Activated naive CD4-positive, alpha-beta T cell treated with anti-CD3 and anti-CD28 coated beads, Interleukin-2, amount 50 U/mL, for 72 hours (primary cell): Measurements from ENCODE around the gene ZFAND2B. TPM values are rescaled to one million over a fixed set of nuclear protein-coding genes. Genes with fewer than 3 reads are reported as not detected.

Source experiments
- ATAC-seq, 2 donors: fragments of 150-1000 bp; cut with Tn5 transposase; 2 replicates each; pipeline ENCODE4 v1.10.0; 2021; ENCODE audit warnings: mild to moderate bottlenecking in 2 of 2, moderate library complexity in 2 of 2
- DNase-seq, 2 donors: peaks; one replicate each; pipeline ENCODE4 v3.0.0; 2021 to 2022; ENCODE audit warnings: low spot score in 2 of 2
- H3K27ac Mint-ChIP-seq, 2 donors: one replicate each; pipeline ENCODE4 v1.8.0; 2022; ENCODE audit warnings: mild to moderate bottlenecking in 2 of 2, mixed read lengths in 2 of 2
- H3K36me3 Mint-ChIP-seq, 2 donors: one replicate each; pipeline ENCODE4 v1.8.0; 2022; ENCODE audit warnings: mixed read lengths in 2 of 2
- H3K9me3 Mint-ChIP-seq, 2 donors: one replicate each; pipeline ENCODE4 v1.8.0; 2022; ENCODE audit warnings: mixed read lengths in 2 of 2
- total RNA-seq, 2 donors: library from RNA; stranded (reverse); gene quantifications; one replicate each; pipeline ENCODE4 v1.2.3, GENCODE V29; 2022

ZFAND2B gene
- total RNA-seq, 2 donors from 2014 or later = 25.6 to 66.5 TPM

GRCh38 chr2:219221957-219222518 lies 15.5 kb downstream of the ZFAND2B start:
- Mint-ChIP-seq H3K36me3 (peaks cover 23 to 29% of the 10 kb centered on the region in 2 donors), H3K27ac (no peak overlapping the region), H3K9me3 (no peaks in the 10 kb centered on the region)
- ATAC-seq = no peak
- DNase-seq = no peak

GRCh38 chr2:219223831-219224610 lies 17.4 kb downstream of the ZFAND2B start:
- ATAC-seq (no peak), DNase-seq (no peak)
- Mint-ChIP-seq H3K27ac (no peak overlapping the region), H3K36me3 (peaks cover 29% of the 10 kb centered on the region in 2 donors), H3K9me3 (no peaks in the 10 kb centered on the region)

DNA sequence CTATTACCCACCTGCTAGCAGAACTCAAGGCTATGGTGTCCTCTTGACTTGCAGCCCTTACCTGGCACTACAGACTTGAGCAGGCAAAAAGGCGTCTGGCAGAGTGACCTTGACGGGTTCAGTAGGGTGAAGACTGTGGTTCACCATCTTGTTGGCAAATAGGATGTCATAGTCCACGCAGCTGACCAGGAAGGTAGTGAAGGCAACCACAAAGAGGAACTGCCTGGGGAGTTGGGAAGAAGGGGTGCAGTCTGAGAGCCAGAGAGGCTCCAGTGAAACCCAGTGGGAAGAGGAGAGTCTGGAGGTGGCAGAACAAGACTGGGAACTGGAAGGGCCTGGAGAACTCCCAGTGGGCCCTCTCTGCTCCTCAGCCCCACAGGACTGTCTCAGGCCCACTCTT lies 18.8 kb downstream of the ZFAND2B start:
- H3K9me3 Mint-ChIP-seq = no peaks in the 10 kb centered on the region
- peak overlapping the region in 1 of 2 donors; percentile 10 for H3K27ac Mint-ChIP-seq
- DNase-seq (no peak), ATAC-seq (no peak)
- peaks cover 34% of the 10 kb centered on the region in 2 donors for H3K36me3 Mint-ChIP-seq

GRCh38 chr2:219228041-219228910 lies 21.7 kb downstream of the ZFAND2B start:
- peaks cover 42 to 64% of the 10 kb centered on the region in 2 donors for H3K36me3 Mint-ChIP-seq
- DNase-seq = no peak
- H3K9me3 Mint-ChIP-seq = no peaks in the 10 kb centered on the region
- ATAC-seq = no peak
- peak overlapping the region; percentile 68 to 93 for H3K27ac Mint-ChIP-seq

DNA sequence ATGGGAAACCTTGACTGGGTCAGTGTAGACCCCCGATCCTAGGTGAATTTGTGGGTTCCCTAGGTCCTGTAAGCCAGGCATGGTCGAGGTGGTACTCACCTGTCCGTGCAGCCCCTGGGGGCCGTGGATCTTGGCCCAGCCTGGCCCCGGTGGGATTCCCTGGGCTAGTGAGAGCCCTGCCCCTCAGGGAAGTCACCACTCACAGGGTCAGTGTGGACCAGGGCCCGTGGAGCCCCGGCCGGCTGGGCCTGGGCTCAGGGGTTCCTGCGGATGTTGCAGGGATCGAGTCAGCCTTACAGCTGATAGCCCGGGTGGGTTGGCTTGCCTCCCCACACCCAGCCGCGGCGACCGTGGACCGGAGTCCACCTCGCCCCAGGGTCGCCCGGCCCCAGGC lies 22.3 kb downstream of the ZFAND2B start:
- ATAC-seq = no peak
- H3K36me3 Mint-ChIP-seq = peaks cover 41 to 69% of the 10 kb centered on the region in 2 donors

DNA sequence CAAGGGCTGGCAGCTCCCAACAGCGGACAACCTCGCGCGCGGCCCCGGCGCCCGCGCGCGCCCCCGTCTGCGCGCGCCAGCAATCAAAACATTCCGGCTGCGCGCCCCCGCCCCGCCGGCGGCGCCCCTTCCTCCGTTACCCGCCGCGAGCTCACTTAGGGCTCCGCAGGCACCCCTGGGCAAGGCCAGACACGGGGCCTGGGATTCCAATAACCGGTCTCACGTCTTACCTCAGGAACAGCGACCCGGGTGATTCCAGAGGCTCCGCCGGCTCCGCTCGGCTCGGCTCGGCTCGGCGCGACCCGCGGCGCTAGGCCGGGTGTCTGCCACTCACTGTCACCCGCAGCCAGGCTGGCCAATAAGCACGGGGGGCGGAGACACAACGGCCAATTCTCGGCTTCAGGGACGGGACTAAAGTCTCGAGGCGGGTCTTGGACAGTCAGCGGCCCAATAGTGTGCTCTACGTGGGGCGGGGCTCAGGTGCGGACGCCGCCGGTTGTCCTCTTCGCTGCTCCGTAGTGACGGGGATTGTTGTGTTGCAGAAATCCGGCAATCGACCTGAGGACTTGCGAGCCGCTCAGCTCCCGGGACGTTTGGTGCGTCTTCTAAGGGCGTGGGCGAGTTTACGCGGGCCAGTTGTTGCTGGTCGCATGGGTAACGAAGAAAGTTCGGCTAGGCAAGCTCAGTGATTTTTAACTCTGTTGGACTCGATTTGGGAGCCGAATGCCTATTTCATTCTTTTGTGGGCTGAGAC lies 22.9 kb downstream of the ZFAND2B start, which contains the start of the genes ANKZF1 and ATG9A:
ANKZF1 (plus strand) TSS at position 502 of the 754 bp plus-strand sequence. CDS start 452 bp downstream, outside the sequence.
ATG9A (minus strand) TSS at position 332 of the 754 bp plus-strand sequence. CDS start 1,612 bp downstream, outside the sequence.
- DNase-seq (peak; percentile 98 to 99), ATAC-seq (peak; percentile 97 to 98)
- Mint-ChIP-seq H3K27ac (peak within 1 kb of the TSS; percentile 93 to 95), H3K36me3 (peaks cover 41 to 73% of the 10 kb centered on the region in 2 donors), H3K9me3 (no peaks in the 10 kb centered on the region)

More for the DNA sequence above, 22.3 kb downstream of the ZFAND2B start:
- DNase-seq = no peak
- H3K9me3 Mint-ChIP-seq = no peaks in the 10 kb centered on the region
- peak overlapping the region; percentile 68 to 93 for H3K27ac Mint-ChIP-seq

GRCh38 chr2:219230059-219230540 lies 23.5 kb downstream of the ZFAND2B start:
- DNase-seq (peak; percentile 56 to 64), ATAC-seq (peak; percentile 14 to 47)
- peaks cover 39 to 70% of the 10 kb centered on the region in 2 donors for H3K36me3 Mint-ChIP-seq
- H3K27ac Mint-ChIP-seq = peak overlapping the region; percentile 93 to 95
- no peaks in the 10 kb centered on the region for H3K9me3 Mint-ChIP-seq

- Mint-ChIP-seq H3K36me3 (peaks cover 48 to 66% of the 10 kb centered on the region in 2 donors), H3K9me3 (no peaks in the 10 kb centered on the region), H3K27ac (peak overlapping the region; percentile 13 to 60)
- no peak for ATAC-seq
- DNase-seq = no peak
These were observed 27.7 kb downstream of the ZFAND2B start for GRCh38 chr2:219234331-219234730.

DNA sequence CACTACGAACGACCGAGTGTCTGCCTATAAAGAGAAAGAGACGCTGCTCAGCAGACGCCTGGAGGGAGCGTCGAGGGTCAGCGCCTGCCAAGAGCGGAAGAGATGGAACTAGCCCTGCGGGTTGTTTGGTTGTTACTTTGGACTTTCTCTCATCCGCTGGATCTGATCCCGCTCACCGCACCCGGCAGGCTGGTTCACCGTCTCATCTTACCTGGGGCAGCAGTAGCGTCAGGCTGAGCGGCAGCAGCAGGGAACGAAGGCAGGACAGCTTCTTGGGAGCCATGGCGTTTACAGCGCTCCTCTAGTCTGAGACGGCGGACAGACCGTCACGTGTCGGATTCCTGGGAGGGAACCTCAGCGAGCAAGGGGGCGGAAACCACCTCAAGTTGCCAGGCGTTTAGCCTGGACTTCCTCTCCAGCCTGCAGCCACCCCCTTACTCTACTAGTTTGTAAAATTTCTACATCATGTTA lies 36.7 kb downstream of the ZFAND2B start:
- Mint-ChIP-seq H3K36me3 (peaks cover 0 to 6% of the 10 kb centered on the region in 2 donors), H3K9me3 (no peaks in the 10 kb centered on the region), H3K27ac (no peak overlapping the region)
- DNase-seq (no peak), ATAC-seq (no peak)

DNA sequence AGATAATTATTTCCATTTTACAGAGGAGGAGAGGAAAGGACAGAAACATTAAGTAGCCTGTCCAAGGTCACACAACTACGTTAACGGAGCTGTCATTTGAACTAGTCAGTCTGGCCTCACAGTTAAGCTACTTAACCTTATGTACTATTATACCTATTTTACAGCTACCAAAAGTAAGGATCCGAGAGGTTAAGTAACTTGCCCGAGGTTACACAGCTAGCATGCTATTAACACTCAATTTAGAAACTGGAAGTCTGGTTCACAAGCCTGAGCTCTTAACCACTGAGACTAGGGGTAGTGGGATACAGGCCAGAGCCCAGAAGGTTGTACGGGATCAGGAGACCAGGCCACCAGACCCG lies 38.2 kb downstream of the ZFAND2B start:
- peaks cover under 1 to 12% of the 10 kb centered on the region in 2 donors for H3K36me3 Mint-ChIP-seq
- DNase-seq (no peak), ATAC-seq (no peak)
- H3K27ac Mint-ChIP-seq = peak overlapping the region; percentile 97 to 99
- H3K9me3 Mint-ChIP-seq = no peaks in the 10 kb centered on the region

DNA sequence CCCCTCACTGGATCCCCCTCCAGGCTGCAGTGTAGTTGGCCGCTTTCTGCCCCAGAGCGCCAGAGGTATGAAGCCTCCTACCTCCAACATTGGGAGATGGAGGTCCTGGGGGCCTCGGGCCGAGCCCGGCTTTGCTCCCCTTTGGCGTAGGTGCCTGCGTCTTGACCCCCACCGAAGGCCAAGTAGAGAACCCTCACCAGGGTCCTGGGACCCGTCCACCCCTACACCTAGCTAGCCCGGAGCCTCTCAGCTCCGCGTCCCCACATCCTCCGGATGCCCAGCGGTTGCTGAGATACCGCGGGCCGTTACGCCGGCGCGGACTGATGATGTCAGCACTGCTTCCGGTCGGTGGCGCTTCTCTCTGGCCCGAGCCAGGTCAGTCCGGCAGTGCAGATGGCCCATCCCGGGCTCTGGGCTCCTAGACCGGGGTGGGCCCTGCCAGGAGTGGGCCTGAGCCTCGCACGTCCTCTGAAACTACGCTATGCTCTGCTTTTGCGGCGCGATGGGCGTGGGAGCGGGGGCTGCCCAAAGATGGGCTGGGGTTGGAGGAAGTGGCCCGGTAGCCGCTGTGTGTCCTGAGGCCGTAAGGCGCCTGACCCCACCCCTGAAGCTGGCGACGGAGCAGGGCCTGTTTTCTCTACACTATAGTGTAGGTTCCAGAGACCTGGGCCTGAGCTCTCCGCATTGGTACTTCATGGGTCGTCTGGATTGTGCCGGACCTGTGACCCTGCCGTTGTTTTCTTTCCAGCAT lies 38.7 kb downstream of the ZFAND2B start, which contains the start of the genes GLB1L and STK16:
GLB1L (minus strand) TSS at position 297 of the 751 bp plus-strand sequence. CDS start 1,871 bp downstream, outside the sequence.
STK16 (plus strand) TSS at position 332 of the 751 bp plus-strand sequence. CDS start 521 bp downstream, outside the sequence.
- no peaks in the 10 kb centered on the region for H3K9me3 Mint-ChIP-seq
- H3K36me3 Mint-ChIP-seq = peaks cover 6 to 17% of the 10 kb centered on the region in 2 donors
- ATAC-seq (peak; percentile 66 to 83), DNase-seq (peak; percentile 88 to 94)
- H3K27ac Mint-ChIP-seq = peak within 1 kb of the TSS; percentile 97 to 99

GRCh38 chr2:219245899-219246230 lies 39.3 kb downstream of the ZFAND2B start:
- H3K9me3 Mint-ChIP-seq = no peaks in the 10 kb centered on the region
- H3K27ac Mint-ChIP-seq = peak overlapping the region; percentile 97 to 99
- peaks cover 12 to 23% of the 10 kb centered on the region in 2 donors for H3K36me3 Mint-ChIP-seq
- peak in 1 of 2 donors; percentile 27 for DNase-seq
- ATAC-seq = peak in 1 of 2 donors; percentile 2

DNA sequence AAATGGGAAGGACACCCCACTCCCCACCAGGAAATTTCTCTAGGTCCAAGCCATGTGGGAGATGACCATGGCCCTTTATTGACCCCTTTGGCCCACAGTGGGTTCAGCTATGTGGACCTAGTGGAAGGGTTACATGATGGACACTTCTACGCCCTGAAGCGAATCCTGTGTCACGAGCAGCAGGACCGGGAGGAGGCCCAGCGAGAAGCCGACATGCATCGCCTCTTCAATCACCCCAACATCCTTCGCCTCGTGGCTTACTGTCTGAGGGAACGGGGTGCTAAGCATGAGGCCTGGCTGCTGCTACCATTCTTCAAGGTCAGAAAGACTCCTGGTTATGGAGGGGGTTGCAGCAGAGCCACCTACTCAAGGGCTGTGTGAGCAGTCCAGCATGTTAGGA lies 40.0 kb downstream of the ZFAND2B start:
- Mint-ChIP-seq H3K27ac (peak overlapping the region; percentile 92 to 97), H3K36me3 (peaks cover 19 to 30% of the 10 kb centered on the region in 2 donors), H3K9me3 (no peaks in the 10 kb centered on the region)
- ATAC-seq (no peak), DNase-seq (no peak)

GRCh38 chr2:219247678-219248642 lies 41.4 kb downstream of the ZFAND2B start:
- Mint-ChIP-seq H3K27ac (peak overlapping the region; percentile 60 to 97), H3K36me3 (peaks cover 33 to 44% of the 10 kb centered on the region in 2 donors), H3K9me3 (no peaks in the 10 kb centered on the region)
- DNase-seq (peak; percentile 14 to 81), ATAC-seq (peak; percentile 46 to 73)
